K562 (cell line): ENCODE results near the gene HOXB4. TPM values are rescaled to one million over a fixed set of nuclear protein-coding genes. Genes with fewer than 3 reads are reported as not detected.

Source experiments
- ATF4 ChIP-seq: fragments of 450-650 bp; formaldehyde crosslinking; IDR thresholded peaks from 2 replicates; pipeline ENCODE4 v1.4.0; 2022; ENCODE audit warnings: mild to moderate bottlenecking, moderate library complexity
- BRF2 ChIP-seq: IDR thresholded peaks from 3 replicates; pipeline ENCODE4 v1.6.1; 2011; ENCODE audit warnings: borderline replicate concordance, mild to moderate bottlenecking; ENCODE audit not compliant: insufficient read length, insufficient read depth
- CBX1 ChIP-seq: sonication (generic); IDR thresholded peaks from 2 replicates; pipeline ENCODE4 v1.6.1; 2016; ENCODE audit warnings: antibody characterized with exemption, low read depth, mild to moderate bottlenecking
- CCNT2 ChIP-seq: IDR thresholded peaks from 2 replicates; pipeline ENCODE4 v1.6.1; 2011; ENCODE audit warnings: borderline replicate concordance, low read depth, mild to moderate bottlenecking, moderate library complexity, mixed read lengths, low read length; ENCODE audit not compliant: insufficient read length; ENCODE audit errors: extremely low read depth
- CHD2 ChIP-seq: IDR thresholded peaks from 2 replicates; pipeline ENCODE4 v1.6.1; 2011; ENCODE audit warnings: low read depth, low read length
- ELK3 ChIP-seq: fragments of 450-650 bp; formaldehyde crosslinking; IDR thresholded peaks from 2 replicates; pipeline ENCODE4 v1.4.0; 2020; ENCODE audit warnings: mild to moderate bottlenecking
- MBD2 ChIP-seq: sonication (generic); IDR thresholded peaks from 2 replicates; pipeline ENCODE4 v1.6.1; 2016; ENCODE audit warnings: low read depth, borderline replicate concordance
- RBFOX2 ChIP-seq: fragments of 200-400 bp; formaldehyde crosslinking; IDR thresholded peaks from 2 replicates; pipeline ENCODE4 v1.6.1; 2017; ENCODE audit warnings: low read depth, mild to moderate bottlenecking, low read length, moderate library complexity
- RBM22 ChIP-seq: fragments of 200-400 bp; formaldehyde crosslinking; IDR thresholded peaks from 2 replicates; pipeline ENCODE4 v1.6.1; 2018; ENCODE audit warnings: low read length, low read depth; ENCODE audit not compliant: poor library complexity, severe bottlenecking
- SNRNP70 ChIP-seq: fragments of 200-400 bp; formaldehyde crosslinking; optimal IDR thresholded peaks from 2 replicates; pipeline ENCODE3; 2017; ENCODE audit warnings: low read depth, low read length
- XRCC4 ChIP-seq: IDR thresholded peaks from one replicate; pipeline ENCODE4 v1.6.1; 2011; ENCODE audit not compliant: insufficient read depth, insufficient read length; ENCODE audit errors: extremely low read depth
- ZBTB17 ChIP-seq: fragments of 450-650 bp; formaldehyde crosslinking; IDR thresholded peaks from 2 replicates; pipeline ENCODE4 v1.4.0; 2020; ENCODE audit warnings: mild to moderate bottlenecking
- ZFX ChIP-seq: sonication (generic); formaldehyde crosslinking; IDR thresholded peaks from 2 replicates; pipeline ENCODE4 v1.8.0; 2022; ENCODE audit warnings: mild to moderate bottlenecking, missing genetic modification reagents, moderate library complexity
- ZNF239 ChIP-seq: fragments of 250-450 bp; sonication (Bioruptor Pico); IDR thresholded peaks from 2 replicates; pipeline ENCODE4 v1.4.0; 2020; ENCODE audit warnings: mild to moderate bottlenecking
- ZSCAN29 ChIP-seq: fragments of 450-650 bp; IDR thresholded peaks from 2 replicates; pipeline ENCODE4 v1.6.1; 2017
- polyA plus RNA-seq, 8 experiments: library from polyadenylated mRNA; depleted of rRNA in 4 of 8; stranded (reverse) in 5 of 8; unstranded in 3 of 8; fragments of >200 nt; fragmentation: Nextera tagmentation in 2 of 8; fragmentation: Illumina TruSeq in 1 of 8; extraction: Ambion mirVana in 2 of 8; extraction: Trizol in 1 of 8; gene quantifications; 2 replicates each; pipeline versions ENCODE4 v1.2.1 to v1.2.3, GENCODE V29; 2011 to 2014; ENCODE audit warnings: inconsistent platforms in 1 of 8, missing spikeins in 1 of 8
- total RNA-seq, 7 experiments: library from RNA; depleted of rRNA in 6 of 7; stranded (reverse); fragments of >200 nt in 6 of 7; fragmentation: Illumina TruSeq in 2 of 7; extraction: Trizol in 2 of 7; gene quantifications; 2 replicates each; pipeline versions ENCODE4 v1.2.1 to v1.2.3, GENCODE V29; 2011 to 2021; ENCODE audit warnings: low replicate concordance in 1 of 7

HOXB4 gene
- total and polyA plus RNA-seq, 9 of the 15 experiments (the other 6 are each of a cell fraction or from before 2014, with no cell fraction given), result 1.6 to 34.9 (median 14.9) TPM

- TF ChIP-seq BRF2 (no peak), ELK3 (CRISPR knock-in tag) (no peak), ATF4 (CRISPR knock-in tag) (no peak), ZFX (peak; percentile 45; the same call in 1 of the 2 replicates), MBD2 (0 out of 2 replicates have a peak, but pooled peaks have one; percentile 2), ZSCAN29 (peak; percentile 93), ZNF239 (CRISPR knock-in tag) (no peak), CBX1 (no peak), RBFOX2 (peak; percentile 80), XRCC4 (no peak), CHD2 (peak; percentile 5; the same call in 1 of the 2 replicates), CCNT2 (peak; percentile 32), SNRNP70 (no peak), ZBTB17 (no peak), RBM22 (peak; percentile 94)
Observed at GRCh38 chr17:48619826-48620449, 41.8 kb upstream of the HOXB4 start (continued).
